Measurements from ENCODE around the gene ASTN2.

Gene ASTN2

GRCh38 chr9:116819116-116819515 is 595.7 kb downstream of the ASTN2 start:
- no peak for TF ChIP-seq MAX (IDR thresholded peaks at IDR 0.05; ENCODE audit: low read depth, low read length)
- H3K4me3 ChIP-seq (ENCODE audit: low read depth, low read length) = no peak overlapping the region
- DNase-seq (ENCODE audit: low read depth) = no peak

GRCh38 chr9:116817762-116818161 is 597.1 kb downstream of the ASTN2 start:
- DNase-seq (ENCODE audit: low read depth) = no peak
- TF ChIP-seq POLR2A (IDR thresholded peaks at IDR 0.05; ENCODE audit: extremely low read depth, insufficient read length) (no peak), MYC (IDR thresholded peaks at IDR 0.05; ENCODE audit: low read depth, low read length) (no peak), MAX (IDR thresholded peaks at IDR 0.05; ENCODE audit: low read depth, low read length) (no peak), CTCF (IDR thresholded peaks at IDR 0.05; ENCODE audit: low read depth, low read length) (no peak)

GRCh38 chr9:116816484-116816883 is 598.4 kb downstream of the ASTN2 start:
- H3K4me3 ChIP-seq (ENCODE audit: low read depth, low read length) = no peak overlapping the region
- DNase-seq (ENCODE audit: low read depth) = no peak
- TF ChIP-seq MYC (IDR thresholded peaks at IDR 0.05; ENCODE audit: low read depth, low read length) = no peak
- no peak for TF ChIP-seq POLR2A (IDR thresholded peaks at IDR 0.05; ENCODE audit: extremely low read depth, insufficient read length)

More at GRCh38 chr9:116817762-116818161, 597.1 kb downstream of the ASTN2 start:
- H3K4me3 ChIP-seq (ENCODE audit: low read depth, low read length) = no peak overlapping the region

- no peak for TF ChIP-seq MYC (IDR thresholded peaks at IDR 0.05; ENCODE audit: low read depth, low read length)
- TF ChIP-seq MAX (IDR thresholded peaks at IDR 0.05; ENCODE audit: low read depth, low read length) = no peak
- TF ChIP-seq CTCF (IDR thresholded peaks at IDR 0.05; ENCODE audit: low read depth, low read length) = no peak
- TF ChIP-seq POLR2A (IDR thresholded peaks at IDR 0.05; ENCODE audit: extremely low read depth, insufficient read length) = no peak
- no peak overlapping the region for H3K4me3 ChIP-seq (ENCODE audit: low read depth, low read length)
- no peak for DNase-seq (ENCODE audit: low read depth)
These were observed 599.0 kb downstream of the ASTN2 start for GRCh38 chr9:116815835-116816234.

GRCh38 chr9:116813031-116813300 is 601.9 kb downstream of the ASTN2 start:
- H3K4me3 ChIP-seq (ENCODE audit: low read depth, low read length) = no peak overlapping the region
- TF ChIP-seq MYC (IDR thresholded peaks at IDR 0.05; ENCODE audit: low read depth, low read length) = no peak
- TF ChIP-seq POLR2A (IDR thresholded peaks at IDR 0.05; ENCODE audit: extremely low read depth, insufficient read length) = no peak
- TF ChIP-seq CTCF (IDR thresholded peaks at IDR 0.05; ENCODE audit: low read depth, low read length) = no peak
- TF ChIP-seq MAX (IDR thresholded peaks at IDR 0.05; ENCODE audit: low read depth, low read length) = no peak
- no peak for DNase-seq (ENCODE audit: low read depth)

GRCh38 chr9:116812231-116813030 is 602.4 kb downstream of the ASTN2 start:
- no peak overlapping the region for H3K4me3 ChIP-seq (ENCODE audit: low read depth, low read length)
- DNase-seq (ENCODE audit: low read depth) = no peak
- no peak for TF ChIP-seq POLR2A (IDR thresholded peaks at IDR 0.05; ENCODE audit: extremely low read depth, insufficient read length)
- no peak for TF ChIP-seq MYC (IDR thresholded peaks at IDR 0.05; ENCODE audit: low read depth, low read length)
- no peak for TF ChIP-seq CTCF (IDR thresholded peaks at IDR 0.05; ENCODE audit: low read depth, low read length)
- no peak for TF ChIP-seq MAX (IDR thresholded peaks at IDR 0.05; ENCODE audit: low read depth, low read length)

- TF ChIP-seq CTCF (IDR thresholded peaks at IDR 0.05; ENCODE audit: low read depth, low read length) = no peak
- no peak for TF ChIP-seq POLR2A (IDR thresholded peaks at IDR 0.05; ENCODE audit: extremely low read depth, insufficient read length)
- no peak overlapping the region for H3K4me3 ChIP-seq (ENCODE audit: low read depth, low read length)
These were observed 605.2 kb downstream of the ASTN2 start for GRCh38 chr9:116809656-116810055.

More at GRCh38 chr9:116809656-116810055, 605.2 kb downstream of the ASTN2 start:
- no peak for DNase-seq (ENCODE audit: low read depth)
